Measurements from ENCODE around the gene EREG. TPM values are rescaled to one million over a fixed set of nuclear protein-coding genes. Genes with fewer than 3 reads are reported as not detected.
"Not testable (repeated sequence)": the region's sequence is repeated elsewhere in the genome, so short reads cannot be mapped to it uniquely, and the experiment has no call there.

The EREG gene
- total RNA-seq, 4 donors from 2014 or later = 1.2 to 4.0 (median 4.0) TPM; not detected in 1

DNA sequence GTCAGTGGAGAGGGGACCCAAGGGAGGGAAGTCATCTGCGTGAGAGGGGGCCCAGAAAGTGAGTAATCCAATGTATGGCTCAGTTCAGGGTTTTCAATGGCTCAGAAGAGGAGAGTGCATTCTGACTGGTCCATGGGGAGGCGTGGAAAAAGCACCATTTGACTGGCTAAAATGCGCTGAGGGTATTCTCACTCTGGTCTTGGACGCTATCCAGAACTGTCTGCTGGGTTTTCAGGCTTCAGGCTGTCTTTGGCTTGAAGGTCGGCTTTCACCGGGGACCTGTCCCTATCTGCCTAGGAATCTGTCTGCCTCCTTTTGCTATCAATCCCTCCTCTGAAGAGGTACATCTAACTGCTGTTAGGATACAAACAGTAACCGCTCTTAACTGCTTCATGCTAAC, 30.3 kb upstream of the EREG start:
- H3K27ac ChIP-seq = no peak overlapping the region
- H3K36me3 ChIP-seq = no peaks in the 10 kb centered on the region
- in situ Hi-C loops (cut with MboI; ENCODE audit: low pct_ligation_motif_present in 1 of 4, low pct_unique_long_range_greater_than_20kb in 1 of 4, low sequenced_read_pairs in 3 of 4) (no loop called here), intact Hi-C loops (cut with DNase I; ENCODE audit: low total_unique reads) (no loop called here)
- no peak overlapping the region for H3K4me3 ChIP-seq
- H3K27me3 ChIP-seq = no peaks in the 10 kb centered on the region
- no peak for DNase-seq
- WGBS, 2 donors (ENCODE audit: low coverage in 1 of 2) = 92% methylated on average over 7 of the region's 7 CpGs; no CpG with 5 or more reads in 1 of the 2 donors
- no peaks in the 10 kb centered on the region for H3K9me3 ChIP-seq
- TF ChIP-seq EP300 (IDR thresholded peaks at IDR 0.05; ENCODE audit: low read depth) (no peak), POLR2AphosphoS5 (IDR thresholded peaks at IDR 0.05) (no peak), POLR2A (IDR thresholded peaks at IDR 0.05) (no peak)
- TF ChIP-seq, protein P1, sequence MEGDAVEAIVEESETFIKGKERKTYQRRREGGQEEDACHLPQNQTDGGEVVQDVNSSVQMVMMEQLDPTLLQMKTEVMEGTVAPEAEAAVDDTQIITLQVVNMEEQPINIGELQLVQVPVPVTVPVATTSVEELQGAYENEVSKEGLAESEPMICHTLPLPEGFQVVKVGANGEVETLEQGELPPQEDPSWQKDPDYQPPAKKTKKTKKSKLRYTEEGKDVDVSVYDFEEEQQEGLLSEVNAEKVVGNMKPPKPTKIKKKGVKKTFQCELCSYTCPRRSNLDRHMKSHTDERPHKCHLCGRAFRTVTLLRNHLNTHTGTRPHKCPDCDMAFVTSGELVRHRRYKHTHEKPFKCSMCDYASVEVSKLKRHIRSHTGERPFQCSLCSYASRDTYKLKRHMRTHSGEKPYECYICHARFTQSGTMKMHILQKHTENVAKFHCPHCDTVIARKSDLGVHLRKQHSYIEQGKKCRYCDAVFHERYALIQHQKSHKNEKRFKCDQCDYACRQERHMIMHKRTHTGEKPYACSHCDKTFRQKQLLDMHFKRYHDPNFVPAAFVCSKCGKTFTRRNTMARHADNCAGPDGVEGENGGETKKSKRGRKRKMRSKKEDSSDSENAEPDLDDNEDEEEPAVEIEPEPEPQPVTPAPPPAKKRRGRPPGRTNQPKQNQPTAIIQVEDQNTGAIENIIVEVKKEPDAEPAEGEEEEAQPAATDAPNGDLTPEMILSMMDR (IDR thresholded peaks at IDR 0.05) = no peak
- no peaks in the 10 kb centered on the region for H3K4me1 ChIP-seq

DNA sequence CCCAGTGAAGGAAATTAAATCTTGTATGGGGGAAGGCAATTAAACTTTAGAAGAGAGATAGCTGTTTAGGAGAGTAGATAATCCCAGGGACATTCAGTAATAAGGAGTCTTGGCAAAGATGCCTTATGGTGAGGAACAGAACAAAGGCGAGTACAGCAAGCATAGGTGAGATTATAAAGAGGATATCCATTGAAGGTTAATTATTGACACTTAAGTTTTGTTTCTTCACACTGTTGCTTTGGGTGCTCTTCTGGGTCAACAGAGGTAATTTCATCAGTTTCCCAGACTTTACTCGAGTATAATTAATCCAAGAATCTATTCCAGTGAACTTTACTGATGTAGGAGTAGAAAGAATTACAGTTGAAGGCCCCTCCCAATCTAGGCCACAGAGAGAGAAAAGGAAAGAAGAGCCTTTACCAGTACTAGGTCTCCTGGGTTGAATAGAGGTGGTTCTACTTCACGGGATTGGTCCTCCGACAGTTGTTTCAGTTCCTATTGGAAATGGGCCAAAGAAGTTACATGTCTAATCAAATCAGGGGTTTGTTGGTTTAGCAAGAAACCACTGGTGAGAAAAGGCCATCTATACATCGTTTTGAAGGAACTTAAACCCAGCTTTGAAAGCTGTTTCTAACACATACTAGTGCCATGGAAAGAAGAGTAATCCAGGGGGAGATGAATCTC, 29.5 kb upstream of the EREG start:
- Histone ChIP-seq H3K9me3 (no peaks in the 10 kb centered on the region), H3K27me3 (no peaks in the 10 kb centered on the region), H3K36me3 (no peaks in the 10 kb centered on the region), H3K4me3 (no peak overlapping the region), H3K4me1 (no peaks in the 10 kb centered on the region), H3K27ac (no peak overlapping the region)
- 74 to 81% methylated on average over 5 of the region's 5 CpGs for WGBS, 2 donors (ENCODE audit: low coverage in 1 of 2)
- TF ChIP-seq POLR2AphosphoS5 (IDR thresholded peaks at IDR 0.05) (no peak), EP300 (IDR thresholded peaks at IDR 0.05; ENCODE audit: low read depth) (no peak), POLR2A (IDR thresholded peaks at IDR 0.05) (no peak)
- TF ChIP-seq, protein P1 (IDR thresholded peaks at IDR 0.05) = no peak
- in situ Hi-C loops (cut with MboI; ENCODE audit: low pct_ligation_motif_present in 1 of 4, low pct_unique_long_range_greater_than_20kb in 1 of 4, low sequenced_read_pairs in 3 of 4) (no loop called here), intact Hi-C loops (cut with DNase I; ENCODE audit: low total_unique reads) (no loop called here)
- no peak for DNase-seq

DNA sequence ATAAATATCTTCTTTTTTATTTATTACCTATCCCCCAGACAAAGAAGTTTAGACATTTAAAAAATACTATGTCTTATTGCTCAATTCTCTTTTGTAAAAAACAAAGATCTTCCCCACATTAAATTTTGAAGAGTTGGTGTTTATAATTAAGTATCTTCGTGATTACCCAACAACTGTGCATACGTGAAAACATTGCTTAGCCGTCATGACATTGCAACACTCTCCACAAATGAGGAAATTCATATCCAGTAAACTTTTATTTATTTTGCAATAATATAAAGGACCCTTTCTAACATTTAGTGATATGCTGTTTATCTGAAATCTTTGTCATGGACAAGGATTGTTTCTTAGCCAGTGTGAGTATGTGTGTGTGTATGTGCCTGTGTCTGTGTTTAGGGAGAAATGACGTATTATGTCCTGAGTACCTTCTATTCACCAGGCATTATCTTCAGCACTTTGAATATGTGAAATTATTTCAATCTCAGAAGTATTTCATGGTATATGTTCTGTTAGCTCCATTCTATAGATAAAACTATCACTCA, 26.1 kb upstream of the EREG start:
- DNase-seq = no peak
- 77 to 78% methylated on average over 4 of the region's 4 CpGs for WGBS, 2 donors (ENCODE audit: low coverage in 1 of 2)
- Histone ChIP-seq H3K27me3 (no peaks in the 10 kb centered on the region), H3K4me1 (no peaks in the 10 kb centered on the region), H3K36me3 (no peaks in the 10 kb centered on the region), H3K27ac (no peak overlapping the region), H3K9me3 (peaks cover 3 to 4% of the 10 kb centered on the region in 2 donors), H3K4me3 (no peak overlapping the region)
- TF ChIP-seq POLR2AphosphoS5 (IDR thresholded peaks at IDR 0.05) (no peak), POLR2A (IDR thresholded peaks at IDR 0.05) (no peak), EP300 (IDR thresholded peaks at IDR 0.05; ENCODE audit: low read depth) (no peak)
- TF ChIP-seq, protein P1 (IDR thresholded peaks at IDR 0.05) = no peak
- intact Hi-C loops (cut with DNase I; ENCODE audit: low total_unique reads) (no loop called here), in situ Hi-C loops (cut with MboI; ENCODE audit: low pct_ligation_motif_present in 1 of 4, low pct_unique_long_range_greater_than_20kb in 1 of 4, low sequenced_read_pairs in 3 of 4) (no loop called here)

DNA sequence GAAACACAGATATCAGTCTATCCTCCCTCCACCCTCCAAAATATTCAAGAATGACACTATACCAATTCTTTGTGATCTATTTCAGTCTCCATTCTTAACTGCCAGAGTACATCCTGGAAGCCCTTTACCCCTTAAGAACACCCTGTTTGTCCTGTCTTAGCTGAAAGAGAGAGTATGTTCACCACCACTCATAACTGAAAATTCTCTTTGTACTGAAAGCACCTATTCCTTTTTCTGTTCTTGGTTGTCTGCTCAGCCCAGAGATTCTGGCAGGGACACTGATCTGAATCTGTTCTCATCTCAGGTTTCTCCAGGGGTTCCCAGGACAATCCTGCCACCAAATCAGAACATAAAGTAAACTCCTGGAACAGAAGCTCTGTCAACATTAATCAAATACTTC, 25.4 kb upstream of the EREG start:
- TF ChIP-seq EP300 (IDR thresholded peaks at IDR 0.05; ENCODE audit: low read depth) = no peak
- TF ChIP-seq POLR2AphosphoS5 (IDR thresholded peaks at IDR 0.05) = no peak
- TF ChIP-seq, protein P1 (IDR thresholded peaks at IDR 0.05) = no peak
- no peak for TF ChIP-seq POLR2A (IDR thresholded peaks at IDR 0.05)

DNA sequence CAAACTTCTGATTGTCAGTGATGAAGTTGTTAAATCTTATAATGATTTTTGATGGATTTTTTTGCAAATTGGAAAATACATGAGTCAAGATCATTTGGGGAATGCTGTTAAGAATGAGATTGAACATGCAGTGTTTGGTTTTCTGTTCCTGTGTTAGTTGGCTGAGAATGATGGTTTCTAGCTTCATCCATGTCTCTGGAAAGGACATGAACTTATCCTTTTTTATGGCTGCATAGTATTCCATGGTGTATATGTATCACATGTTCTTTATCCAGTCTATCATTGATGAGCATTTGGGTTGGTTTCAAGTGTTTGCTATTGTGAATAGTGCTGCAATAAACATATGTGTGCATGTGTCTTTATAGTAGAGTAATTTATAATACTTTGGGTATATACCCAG, 24.5 kb upstream of the EREG start:
- H3K4me3 ChIP-seq; H3K36me3 ChIP-seq; H3K27me3 ChIP-seq; H3K4me1 ChIP-seq; intact Hi-C loops (cut with DNase I; ENCODE audit: low total_unique reads); in situ Hi-C loops (cut with MboI; ENCODE audit: low pct_ligation_motif_present in 1 of 4, low pct_unique_long_range_greater_than_20kb in 1 of 4, low sequenced_read_pairs in 3 of 4); DNase-seq; H3K27ac ChIP-seq: not testable (repeated sequence)
- H3K9me3 ChIP-seq = peaks cover 7 to 13% of the 10 kb centered on the region in 2 donors

More for the DNA sequence above, 25.4 kb upstream of the EREG start:
- intact Hi-C loops (cut with DNase I; ENCODE audit: low total_unique reads) (no loop called here), in situ Hi-C loops (cut with MboI; ENCODE audit: low pct_ligation_motif_present in 1 of 4, low pct_unique_long_range_greater_than_20kb in 1 of 4, low sequenced_read_pairs in 3 of 4) (no loop called here)
- DNase-seq = no peak
- H3K9me3 ChIP-seq = peaks cover 7 to 10% of the 10 kb centered on the region in 2 donors
- H3K27ac ChIP-seq = no peak overlapping the region
- H3K27me3 ChIP-seq = no peaks in the 10 kb centered on the region
- H3K4me1 ChIP-seq = no peaks in the 10 kb centered on the region
- no peaks in the 10 kb centered on the region for H3K36me3 ChIP-seq
- H3K4me3 ChIP-seq = no peak overlapping the region
